Measurements from ENCODE around the gene CIC. TPM values are rescaled to one million over a fixed set of nuclear protein-coding genes. Genes with fewer than 3 reads are reported as not detected.

Gene CIC
- total RNA-seq, 1 donor, result 43.1 TPM

DNA sequence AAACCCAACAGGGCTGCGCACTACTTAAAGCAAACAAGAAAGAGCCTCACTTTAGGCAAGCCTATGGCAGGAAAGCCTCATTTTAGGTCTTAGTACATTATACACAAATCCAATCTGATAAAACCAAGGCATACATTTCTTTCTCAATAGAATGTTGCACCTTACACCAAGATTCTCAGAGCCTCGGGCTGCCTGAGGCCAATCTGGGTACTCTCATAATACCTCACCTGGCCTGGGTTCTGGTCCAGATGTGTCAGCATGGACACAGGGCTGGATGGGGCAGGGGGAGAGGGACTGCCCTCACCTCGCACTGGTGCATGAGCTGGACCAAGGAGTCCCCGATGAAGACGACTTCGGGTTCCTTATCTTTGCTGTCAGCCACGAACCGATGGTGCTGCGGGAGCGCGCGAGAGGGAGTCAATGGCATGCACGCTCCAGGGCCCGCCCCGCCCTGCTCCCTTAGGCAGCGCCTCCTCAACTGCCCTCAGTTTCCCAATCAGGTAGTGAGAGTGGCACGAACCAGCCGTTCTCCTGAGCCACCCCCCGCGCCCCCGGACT lies 32.7 kb downstream of the CIC start, which contains the start of gene PRR19:
PRR19 (plus strand) TSS at position 487 of the 558 bp plus-strand sequence. CDS start 7,453 bp downstream, outside the sequence.
- peak in 1 of 3 donors; percentile 39 for DNase-seq (ENCODE audit: low read depth in 2 of 3, low spot score in 2 of 3)

DNA sequence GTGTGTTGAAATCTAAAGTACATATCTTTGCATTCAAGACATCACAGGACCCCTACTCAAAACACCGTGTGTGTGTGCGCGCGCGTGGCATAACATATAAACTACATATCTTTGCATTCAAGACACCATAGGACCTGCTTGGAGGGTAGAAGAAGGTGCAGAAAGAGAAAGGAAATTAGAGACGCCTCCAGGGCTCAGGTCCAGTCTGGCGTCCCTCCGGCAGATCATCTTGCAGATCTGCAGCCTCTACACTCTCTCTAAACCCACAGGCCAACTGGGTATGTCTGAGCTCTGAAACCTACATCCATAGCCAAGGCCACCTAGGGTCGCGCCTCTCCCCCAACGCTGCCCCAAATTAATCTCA lies 34.0 kb downstream of the CIC start:
- no peak for DNase-seq (ENCODE audit: low read depth in 2 of 3, low spot score in 2 of 3)

- no peak for DNase-seq (ENCODE audit: low read depth in 2 of 3, low spot score in 2 of 3)
Observed at GRCh38 chr19:42303876-42304275, 34.8 kb downstream of the CIC start.

GRCh38 chr19:42306646-42307045 lies 37.6 kb downstream of the CIC start:
- DNase-seq (ENCODE audit: low read depth in 2 of 3, low spot score in 2 of 3), result no peak

DNA sequence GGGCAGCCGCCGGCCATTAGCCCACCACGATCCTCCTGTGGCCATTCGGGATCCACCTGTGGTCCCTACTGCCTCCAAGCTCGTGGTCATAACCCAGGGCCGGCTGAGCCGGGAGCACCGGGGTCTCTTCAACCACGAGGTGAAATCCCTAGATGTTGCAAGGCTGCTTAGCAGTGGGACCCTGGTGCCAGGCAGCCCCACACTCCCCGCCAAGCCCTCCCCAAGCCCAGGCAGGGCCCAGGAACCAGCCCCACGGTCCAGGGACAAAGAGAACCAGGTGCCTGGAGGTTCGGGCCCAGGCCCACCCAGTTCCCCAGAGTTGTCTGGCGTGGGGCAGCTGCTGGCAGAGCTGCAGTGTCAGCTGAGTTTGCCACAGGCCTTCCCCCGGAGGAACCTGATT lies 40.6 kb downstream of the CIC start:
- DNase-seq (ENCODE audit: low read depth in 2 of 3, low spot score in 2 of 3), result no peak

DNA sequence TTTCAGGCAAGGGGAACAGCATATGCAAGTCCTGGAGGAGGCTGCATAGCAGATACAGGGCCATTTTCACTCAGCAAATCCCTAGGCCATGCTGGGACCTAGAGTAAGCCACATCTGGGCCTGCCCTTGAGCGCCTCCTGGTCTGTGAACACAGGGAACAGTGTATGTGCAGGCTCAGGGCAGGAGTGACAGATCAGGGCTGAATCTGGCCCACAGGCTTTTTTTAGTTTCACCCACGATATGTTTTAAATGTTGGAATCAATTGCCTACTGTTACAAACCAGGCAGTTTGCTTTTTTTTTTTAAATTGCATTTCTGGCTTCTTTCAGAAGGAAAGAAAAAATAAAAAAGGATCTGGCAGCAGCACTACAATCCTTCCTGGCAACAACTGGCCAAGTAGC lies 42.6 kb downstream of the CIC start:
- DNase-seq (ENCODE audit: low read depth in 2 of 3, low spot score in 2 of 3), result no peak

DNA sequence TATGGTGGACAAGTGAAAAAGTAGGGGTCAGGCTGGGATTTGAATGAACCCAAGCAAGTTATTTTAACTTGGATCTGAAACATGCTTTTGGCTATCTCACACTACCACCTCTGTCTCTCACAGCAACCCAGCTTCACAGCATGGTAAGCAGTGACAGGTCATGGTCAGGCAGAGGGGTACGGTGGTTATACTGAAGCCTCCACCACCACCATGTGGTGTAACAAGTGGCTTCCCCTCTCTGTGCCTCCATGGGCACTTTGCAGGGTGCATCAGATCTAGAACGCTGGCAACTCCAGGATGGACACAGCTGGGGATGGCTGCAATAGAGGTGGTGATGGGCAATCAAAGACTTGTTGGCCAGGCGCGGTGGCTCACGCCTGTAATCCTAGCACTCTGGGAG lies 43.3 kb downstream of the CIC start:
- DNase-seq (ENCODE audit: low read depth in 2 of 3, low spot score in 2 of 3), result no peak

GRCh38 chr19:42313096-42313839 lies 44.2 kb downstream of the CIC start, which contains the start of gene TMEM145:
TMEM145 (plus strand) TSS chr19:42313309; CDS start chr19:42313377, 68 bp downstream.
- peak in 2 of 3 donors; percentile 54 to 62 for DNase-seq (ENCODE audit: low read depth in 2 of 3, low spot score in 2 of 3)

- no peak for DNase-seq (ENCODE audit: low read depth in 2 of 3, low spot score in 2 of 3)
Observed at GRCh38 chr19:42313840-42314755, 45.0 kb downstream of the CIC start.

DNA sequence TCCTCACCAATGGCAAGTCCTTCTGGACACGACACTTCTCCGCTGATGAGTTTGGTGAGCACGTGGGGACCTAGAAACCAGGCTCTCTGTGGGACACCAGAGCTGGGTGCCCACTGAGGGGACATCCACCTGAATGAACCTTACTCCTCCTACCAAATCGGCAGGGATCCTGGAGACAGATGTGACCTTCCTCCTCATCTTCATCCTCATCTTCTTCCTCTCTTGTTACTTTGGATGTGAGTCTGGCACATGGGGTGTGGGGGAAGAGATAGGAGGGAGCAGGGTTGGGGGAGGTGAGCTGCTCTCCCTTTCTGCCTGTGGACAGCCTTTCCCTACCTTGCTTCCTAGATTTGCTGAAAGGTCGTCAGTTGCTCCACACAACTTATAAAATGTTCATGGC lies 46.0 kb downstream of the CIC start:
- DNase-seq (ENCODE audit: low read depth in 2 of 3, low spot score in 2 of 3), result no peak

DNA sequence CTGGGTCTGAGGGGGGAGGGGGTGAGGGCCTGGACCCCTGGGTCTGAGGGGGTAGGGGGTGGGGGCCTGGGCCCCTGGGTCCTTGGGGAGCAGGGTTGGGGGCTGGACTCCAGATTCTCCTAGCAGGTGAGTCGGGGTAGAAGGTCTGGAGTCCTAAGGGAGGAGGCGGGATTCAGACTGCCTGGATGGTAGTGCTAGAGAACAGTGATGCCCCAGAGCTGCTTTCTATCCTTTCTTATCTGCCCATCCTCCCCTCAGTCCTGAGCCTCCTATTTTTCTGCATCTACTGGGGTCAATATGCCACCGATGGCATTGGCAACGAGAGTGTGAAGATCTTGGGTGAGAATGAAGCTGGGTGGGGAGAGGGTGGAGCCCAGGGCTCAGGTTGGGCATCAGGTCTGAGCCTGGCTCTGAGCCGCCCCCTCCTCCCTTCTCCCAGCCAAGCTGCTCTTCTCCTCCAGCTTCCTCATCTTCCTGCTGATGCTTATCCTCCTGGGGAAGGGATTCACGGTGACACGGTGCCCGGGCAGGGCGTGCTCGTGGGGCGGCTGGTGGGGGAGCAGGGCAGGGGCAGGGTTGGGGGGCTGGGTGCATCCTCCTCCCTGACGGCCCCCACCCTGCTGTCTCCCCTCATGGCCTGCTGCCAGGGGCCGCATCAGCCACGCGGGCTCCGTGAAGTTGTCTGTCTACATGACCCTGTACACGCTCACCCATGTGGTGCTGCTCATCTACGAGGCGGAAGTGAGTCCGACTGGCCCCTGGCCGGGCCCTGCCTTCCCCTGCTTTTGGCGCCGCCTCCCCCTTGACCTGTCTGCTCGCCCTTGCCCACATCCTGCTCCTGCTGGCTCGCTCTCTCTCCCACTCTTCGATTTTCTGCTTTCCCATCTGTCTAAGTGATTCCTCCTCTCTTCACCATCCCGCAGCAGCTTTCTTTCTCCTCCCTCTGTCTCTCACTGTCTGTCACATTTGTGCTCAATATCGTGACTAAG lies 47.5 kb downstream of the CIC start:
- no peak for DNase-seq (ENCODE audit: low read depth in 2 of 3, low spot score in 2 of 3)

DNA sequence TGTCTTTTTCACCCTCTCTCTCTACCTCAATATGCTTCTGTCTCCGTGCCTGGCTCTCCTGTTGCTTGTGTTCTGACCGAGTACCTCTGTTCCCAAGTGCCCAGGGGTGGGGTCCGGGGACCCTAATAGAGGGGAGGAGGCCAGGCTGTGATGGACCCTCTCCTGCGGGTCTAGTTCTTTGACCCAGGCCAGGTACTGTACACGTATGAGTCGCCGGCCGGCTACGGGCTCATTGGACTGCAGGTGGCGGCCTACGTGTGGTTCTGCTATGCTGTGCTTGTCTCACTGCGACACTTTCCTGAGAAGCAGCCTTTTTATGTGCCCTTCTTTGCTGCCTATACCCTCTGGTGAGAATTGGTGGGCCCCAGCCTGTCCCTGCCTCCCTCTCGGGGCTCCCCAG lies 48.5 kb downstream of the CIC start:
- DNase-seq (ENCODE audit: low read depth in 2 of 3, low spot score in 2 of 3), result no peak

DNA sequence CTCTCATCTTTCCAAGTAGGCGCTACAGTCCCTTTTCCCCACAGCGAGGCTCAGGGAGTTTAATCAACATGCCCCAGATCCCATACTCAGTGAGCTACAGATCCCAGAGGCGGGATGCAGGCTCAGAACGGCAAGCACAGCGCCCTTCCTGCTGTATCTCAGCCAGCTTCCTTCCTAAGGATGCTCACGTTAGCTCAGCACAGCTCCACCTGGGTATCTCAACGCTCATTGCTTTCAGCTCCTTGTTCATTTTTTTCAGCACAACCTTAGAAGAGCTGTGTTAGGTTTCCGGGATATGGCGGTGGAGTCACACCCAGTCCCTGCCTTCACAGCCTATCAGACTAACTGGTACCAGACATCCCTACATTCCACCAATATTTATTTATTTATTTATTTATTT lies 53.3 kb downstream of the CIC start:
- no peak for DNase-seq (ENCODE audit: low read depth in 2 of 3, low spot score in 2 of 3)

- DNase-seq (ENCODE audit: low read depth in 2 of 3, low spot score in 2 of 3), result no peak
Observed at GRCh38 chr19:42323473-42323851, 54.4 kb downstream of the CIC start.

GRCh38 chr19:42323852-42324654 lies 55.0 kb downstream of the CIC start:
- DNase-seq (ENCODE audit: low read depth in 2 of 3, low spot score in 2 of 3), result peak in 1 of 3 donors; percentile 33

DNA sequence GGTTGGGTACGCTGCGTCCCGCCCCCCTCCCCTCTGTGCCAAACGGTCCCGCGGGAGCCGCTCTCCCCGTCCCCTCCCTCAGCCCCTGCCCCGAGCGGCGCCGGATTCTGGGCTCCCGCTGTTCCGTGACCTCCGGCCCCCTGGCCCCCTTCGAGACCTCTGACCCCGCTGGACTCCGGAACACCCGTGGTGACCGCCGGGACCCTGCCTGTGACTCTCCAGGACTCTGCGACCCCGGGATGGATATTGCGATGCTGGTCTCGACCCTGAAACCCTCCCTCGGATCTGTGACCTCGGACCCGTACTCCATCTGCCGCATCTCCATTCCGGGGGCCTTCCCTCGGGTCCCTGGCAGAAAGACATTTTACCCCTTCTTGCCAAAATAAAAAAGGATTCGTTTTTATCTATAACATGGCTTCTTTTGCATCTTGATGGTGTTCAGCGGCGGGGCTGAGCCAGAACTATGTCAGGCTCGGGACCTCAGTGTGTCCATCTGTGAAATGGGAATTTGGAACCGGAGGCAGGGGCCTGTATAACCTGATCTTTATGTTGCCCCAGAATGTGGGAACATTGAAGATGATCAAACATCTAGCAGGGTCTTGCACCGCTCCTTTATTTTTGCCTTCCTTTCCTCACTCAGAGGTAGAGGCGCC lies 55.7 kb downstream of the CIC start:
- no peak for DNase-seq (ENCODE audit: low read depth in 2 of 3, low spot score in 2 of 3)

- DNase-seq (ENCODE audit: low read depth in 2 of 3, low spot score in 2 of 3), result peak; percentile 90 to 99 (median 99)
Observed at GRCh38 chr19:42325308-42325895, 56.4 kb downstream of the CIC start, which contains the start of gene MEGF8. MEGF8 (plus strand) TSS chr19:42325635; CDS start chr19:42326244, 609 bp downstream.

Measured in hematopoietic multipotent progenitor cell (in vitro differentiated cells).